GM12892 (cell line): ENCODE results near the gene MYOZ1.

ENCODE experiments used
- DNase-seq: peaks from one replicate; pipeline ENCODE4 v3.0.0; 2011; ENCODE audit not compliant: insufficient read length
- FAIRE-seq: peaks from 2 replicates; lab custom pipeline; 2011; peaks lifted over from hg19 to GRCh38; lab: Jason Lieb, UNC
- POLR2A ChIP-seq: IDR thresholded peaks from 2 replicates; pipeline ENCODE4 v1.6.1; 2011; ENCODE audit warnings: low read depth, low read length, control low read depth
- POLR2AphosphoS5 ChIP-seq: IDR thresholded peaks from 2 replicates; pipeline ENCODE4 v1.6.1; 2011; ENCODE audit warnings: low read depth, low read length, control low read depth
- TAF1 ChIP-seq: IDR thresholded peaks from 2 replicates; pipeline ENCODE4 v1.6.1; 2011; ENCODE audit warnings: low read depth, mild to moderate bottlenecking, control low read depth, low read length, borderline replicate concordance

The MYOZ1 gene

DNA sequence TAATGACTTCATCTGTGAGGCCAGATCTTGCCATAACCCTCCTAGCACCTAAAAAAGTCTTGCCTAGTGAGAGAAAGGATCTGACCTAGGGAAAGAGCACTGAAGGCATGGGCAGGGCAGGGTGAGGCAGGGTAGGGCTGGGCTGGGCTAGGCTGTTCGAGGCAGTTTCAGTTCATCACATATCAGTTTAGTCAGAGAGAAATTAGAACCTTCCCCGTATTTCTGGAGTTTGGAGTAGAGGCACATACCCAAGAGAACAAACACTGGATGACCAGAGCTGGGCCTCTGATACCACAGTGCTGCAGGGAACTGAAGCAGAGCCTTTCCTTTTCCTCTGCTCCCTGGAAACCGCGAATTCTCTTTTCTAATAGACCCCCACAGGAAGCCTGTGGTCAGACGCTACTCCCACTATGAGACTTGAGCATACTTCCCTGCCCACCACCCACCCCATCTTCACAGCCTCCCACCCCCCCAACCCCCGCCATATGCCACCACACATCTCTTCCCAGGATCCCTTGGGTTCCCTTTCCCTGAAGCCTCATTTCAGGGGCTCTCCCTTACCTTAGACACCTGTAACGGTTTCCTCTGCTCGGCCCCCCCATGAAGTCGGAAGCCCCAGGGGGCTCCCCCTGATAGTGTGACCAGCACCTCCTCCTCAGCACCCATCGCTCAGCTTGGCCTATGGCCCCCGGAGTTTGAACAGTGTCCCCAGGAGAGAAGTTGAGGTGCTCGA, 14.1 kb upstream of the MYOZ1 start:
- no peak for DNase-seq
- TF ChIP-seq TAF1 = no peak
- no peak for TF ChIP-seq POLR2A
- TF ChIP-seq POLR2AphosphoS5 = no peak
- no peak for FAIRE-seq

DNA sequence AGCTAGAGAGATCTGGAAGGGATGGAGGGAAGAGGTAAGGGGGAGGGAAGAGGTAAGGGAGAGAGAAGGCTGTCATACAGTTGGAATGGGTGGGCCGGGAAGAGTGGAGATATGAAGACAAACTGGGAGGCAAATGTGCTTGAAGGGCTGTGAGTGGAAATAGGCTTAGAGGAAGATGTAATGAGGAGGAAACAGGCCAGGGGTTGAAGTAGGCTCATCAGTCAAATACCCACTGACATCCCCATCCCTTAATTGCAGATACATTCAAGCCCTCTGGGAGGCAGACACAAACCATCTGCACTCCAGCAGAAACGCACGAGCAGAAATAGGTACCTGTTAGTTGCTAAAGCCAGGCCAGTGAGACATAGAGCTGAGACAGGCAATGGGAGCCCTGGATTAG, 12.4 kb upstream of the MYOZ1 start:
- FAIRE-seq (no peak), DNase-seq (no peak)
- TF ChIP-seq POLR2AphosphoS5 (no peak), POLR2A (no peak), TAF1 (no peak)

DNA sequence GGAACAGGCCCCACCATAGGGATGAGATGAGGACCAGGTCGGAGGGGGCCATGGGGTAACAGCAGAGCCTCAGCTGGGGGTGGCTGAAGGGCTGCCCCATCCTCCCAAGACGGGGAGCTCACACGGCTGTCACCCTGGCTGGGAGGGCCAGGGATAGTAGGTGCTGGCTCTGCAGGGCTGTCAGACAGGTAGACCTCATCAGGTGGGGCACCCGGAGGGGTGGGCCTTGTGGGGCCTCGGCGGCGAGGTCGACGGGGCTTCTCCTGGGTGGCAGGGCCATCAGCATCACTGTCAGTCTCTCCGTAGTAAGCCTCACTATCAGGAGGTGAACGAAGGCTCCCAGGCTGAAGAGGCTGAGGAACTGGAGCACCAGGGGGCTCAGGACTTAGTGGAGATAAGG, 11.9 kb upstream of the MYOZ1 start:
- no peak for FAIRE-seq
- DNase-seq = no peak
- TF ChIP-seq POLR2A (no peak), TAF1 (no peak)

DNA sequence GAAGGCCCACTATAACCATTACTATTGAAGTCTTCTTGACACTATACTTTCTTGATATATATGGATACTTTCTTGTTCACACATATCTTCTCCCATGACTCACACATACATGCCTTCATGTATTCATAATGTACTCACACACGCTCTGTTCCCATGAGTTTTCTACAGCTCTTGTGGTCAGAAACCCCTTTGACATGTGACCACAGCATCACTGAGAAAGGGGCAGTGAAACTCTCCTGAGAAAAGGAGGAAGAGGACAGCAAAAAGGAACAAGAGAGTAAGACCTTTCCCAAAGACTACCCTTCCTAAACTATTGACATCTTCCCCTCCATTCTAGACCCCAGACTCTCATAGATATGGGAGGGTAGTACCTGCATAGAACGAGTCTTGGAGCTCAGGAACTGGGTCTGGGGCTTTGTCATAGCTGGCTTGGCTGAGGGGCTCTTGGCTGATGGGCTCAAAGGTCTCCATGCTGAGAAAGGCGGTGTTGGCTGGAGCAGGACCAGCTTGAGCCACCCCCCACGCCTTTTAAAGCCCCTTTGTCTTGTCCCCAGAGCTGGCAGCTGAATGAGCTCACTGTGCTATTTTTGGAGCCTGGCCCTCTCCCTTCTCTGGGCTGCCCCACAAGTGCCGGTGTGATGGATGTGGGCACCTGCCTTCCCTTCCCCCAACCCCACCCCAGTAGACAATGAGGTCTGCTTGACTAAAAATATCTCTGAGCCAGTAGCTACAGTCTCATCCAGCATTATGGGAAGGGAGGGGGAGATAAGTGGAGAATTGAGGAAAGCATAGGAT, 9.5 kb upstream of the MYOZ1 start:
- no peak for TF ChIP-seq POLR2A
- no peak for TF ChIP-seq TAF1
- TF ChIP-seq POLR2AphosphoS5 = no peak

DNA sequence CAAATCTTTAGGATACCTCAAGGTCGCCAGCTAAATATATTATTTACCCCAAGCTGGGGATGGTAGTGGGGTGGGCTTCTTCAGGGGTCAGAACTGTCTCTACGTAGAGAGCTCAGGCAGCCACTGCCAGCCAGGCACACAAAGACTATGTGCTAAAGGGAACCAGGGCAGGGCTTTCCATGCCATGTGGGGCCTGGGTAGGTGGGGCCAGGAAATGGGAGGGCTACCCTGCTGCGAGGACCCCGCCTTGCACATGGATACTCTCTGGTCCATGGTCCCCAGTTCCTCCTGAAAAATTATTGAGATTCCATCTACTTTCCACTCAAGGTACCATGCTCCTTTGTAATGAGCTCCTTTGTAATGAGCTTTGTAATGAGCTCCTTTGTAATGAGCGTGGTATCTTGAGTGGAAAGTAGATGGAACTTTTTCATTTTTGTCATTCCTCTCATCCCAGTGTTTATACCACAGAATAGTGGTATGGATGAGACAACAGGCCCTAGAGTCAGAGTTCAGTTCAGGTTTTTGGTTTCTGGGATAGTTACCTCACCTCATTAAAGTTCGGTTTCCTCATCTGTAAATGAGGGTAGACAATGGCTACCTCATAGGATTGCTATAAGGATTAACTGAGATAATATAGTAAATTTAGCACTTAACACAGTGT, 8.7 kb upstream of the MYOZ1 start:
- no peak for TF ChIP-seq POLR2AphosphoS5
- no peak for TF ChIP-seq TAF1
- TF ChIP-seq POLR2A = no peak
- DNase-seq = no peak
- no peak for FAIRE-seq

More for the DNA sequence above, 9.5 kb upstream of the MYOZ1 start:
- FAIRE-seq (peak; percentile 9), DNase-seq (no peak)

DNA sequence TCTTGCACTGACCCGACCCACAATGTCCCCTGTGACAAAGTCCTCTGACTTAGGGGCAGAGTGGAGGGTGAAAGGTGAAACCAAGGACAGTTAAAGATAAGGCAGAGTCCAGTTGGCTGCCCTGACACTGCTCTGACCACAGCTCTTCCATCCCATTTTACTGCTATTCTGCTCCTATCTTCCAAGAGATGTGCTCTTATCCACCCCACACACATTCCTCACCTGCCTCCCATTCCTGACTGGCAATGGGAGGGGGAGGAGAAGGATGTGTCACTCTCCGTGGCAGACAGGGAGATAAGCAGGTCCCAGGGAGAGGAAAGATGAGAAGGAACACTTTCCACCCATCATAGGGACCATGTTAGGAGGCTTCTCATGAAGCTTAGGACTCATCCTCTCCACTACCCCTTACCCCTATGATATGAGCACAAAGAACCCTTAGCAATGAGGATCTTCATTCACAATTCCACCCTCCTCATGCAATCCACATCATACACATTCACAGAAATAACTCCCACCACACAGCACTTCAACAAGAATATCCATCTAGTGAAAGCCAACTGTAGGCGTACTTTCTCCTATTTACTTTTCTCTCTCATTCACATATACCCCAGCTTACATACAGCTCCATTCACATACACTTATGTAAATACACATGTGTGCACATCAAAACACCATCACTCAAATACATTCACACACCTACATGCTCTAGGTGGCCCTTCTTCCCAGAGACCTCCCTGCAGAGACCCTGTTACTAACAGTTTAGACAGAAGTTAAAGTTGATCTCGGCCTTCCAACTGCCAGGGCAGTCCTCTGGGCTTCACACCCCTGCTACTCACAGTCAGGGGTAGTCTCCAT, 7.9 kb upstream of the MYOZ1 start:
- TF ChIP-seq TAF1 (no peak), POLR2AphosphoS5 (no peak), POLR2A (no peak)
- DNase-seq (no peak), FAIRE-seq (no peak)

DNA sequence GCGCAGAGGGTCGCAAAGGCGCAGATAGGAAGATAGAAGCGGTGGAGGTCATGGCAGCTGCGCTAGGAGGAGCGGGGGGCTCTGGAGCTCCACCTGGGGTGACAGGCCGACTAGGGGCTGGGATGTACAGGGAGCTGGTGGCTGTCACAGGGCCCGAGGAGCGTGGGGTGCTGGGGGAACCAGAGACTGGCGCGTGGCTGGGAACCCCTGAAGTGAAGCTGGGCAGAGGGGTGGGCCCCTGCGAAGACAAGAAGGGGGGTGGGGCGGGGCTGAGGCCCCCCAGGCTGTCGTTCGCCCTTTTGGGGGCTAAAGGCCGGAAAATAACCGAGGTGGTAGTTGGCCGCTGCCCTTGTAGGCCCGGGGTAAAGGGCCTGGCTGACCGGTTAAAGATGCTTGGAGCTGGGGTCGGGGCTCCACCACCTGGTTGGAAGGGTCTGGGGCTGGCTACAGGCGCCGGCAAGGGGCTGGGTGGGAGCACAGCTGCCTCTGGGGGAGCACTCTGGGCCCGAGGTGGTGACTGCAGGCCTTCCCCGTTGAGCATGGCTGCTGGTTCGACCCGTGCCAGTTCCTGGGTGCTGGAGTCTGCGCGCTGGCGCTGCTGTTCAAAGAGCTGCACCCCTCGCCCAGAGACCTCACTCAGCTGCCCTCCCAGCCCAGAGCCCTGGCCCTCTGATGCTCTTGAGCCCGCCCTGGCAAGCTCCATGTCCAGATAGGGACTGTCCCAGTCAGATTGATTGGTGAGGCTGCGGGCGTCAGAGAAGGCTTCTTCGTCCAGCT, 6.8 kb upstream of the MYOZ1 start:
- DNase-seq = no peak
- TF ChIP-seq POLR2AphosphoS5 = no peak
- no peak for TF ChIP-seq TAF1
- TF ChIP-seq POLR2A = no peak

DNA sequence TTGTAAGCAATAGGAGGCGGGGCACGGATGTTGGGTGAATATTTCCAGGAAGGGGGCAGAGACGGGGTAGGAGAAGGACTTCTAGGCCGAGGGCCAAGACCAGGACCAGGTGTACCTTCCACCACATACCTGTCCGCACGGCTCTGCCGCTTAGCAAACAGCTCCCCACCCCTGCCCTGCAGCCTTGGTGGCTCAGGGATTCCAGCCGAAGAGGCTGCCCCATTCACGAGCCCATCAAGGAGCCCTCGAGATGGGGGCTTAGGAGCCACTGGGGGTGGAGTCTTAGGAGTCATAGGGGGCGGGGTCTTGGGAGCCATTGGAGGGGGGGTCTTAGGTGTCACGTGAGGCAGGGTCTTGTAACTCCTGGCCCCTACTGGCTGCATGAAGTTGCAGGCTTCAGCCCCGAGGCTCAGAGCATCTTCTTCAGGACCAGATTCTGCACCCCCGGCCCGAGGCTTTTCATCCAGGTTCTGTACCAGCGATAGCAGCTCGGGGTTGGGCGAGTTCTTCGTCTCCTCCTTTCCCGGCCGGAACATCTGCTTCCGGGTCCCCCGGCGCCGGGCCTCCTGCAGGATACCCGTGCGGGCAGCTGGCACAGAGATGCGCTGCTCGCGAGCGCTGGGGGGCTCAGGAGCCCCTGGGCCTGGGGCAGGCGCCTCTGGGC, 6.1 kb upstream of the MYOZ1 start:
- no peak for DNase-seq
- TF ChIP-seq POLR2AphosphoS5 (no peak), POLR2A (no peak), TAF1 (no peak)
- no peak for FAIRE-seq

More for the DNA sequence above, 6.8 kb upstream of the MYOZ1 start:
- FAIRE-seq = no peak

DNA sequence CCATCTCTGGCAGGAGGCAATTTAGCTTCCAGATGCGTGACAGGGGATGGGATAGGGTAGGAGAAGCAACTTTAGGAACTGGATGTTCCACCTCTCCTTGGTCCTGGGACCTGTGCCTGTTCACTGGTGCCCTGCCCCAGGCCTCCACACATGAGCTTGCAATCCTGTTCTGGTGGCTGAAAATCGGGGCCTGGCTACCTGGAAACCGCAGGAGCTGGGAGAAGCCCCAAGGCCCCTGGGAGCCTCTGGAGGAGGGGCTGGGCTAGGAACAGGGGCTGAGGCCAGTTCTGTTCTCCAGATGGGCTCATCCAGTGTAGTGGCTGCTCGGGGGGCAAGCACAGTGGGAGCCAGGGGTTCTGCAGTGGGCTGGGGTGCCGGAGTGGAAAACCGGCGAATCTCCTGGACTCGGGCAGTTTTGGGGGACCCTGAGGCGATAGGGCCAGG, 5.3 kb upstream of the MYOZ1 start:
- FAIRE-seq = no peak

DNA sequence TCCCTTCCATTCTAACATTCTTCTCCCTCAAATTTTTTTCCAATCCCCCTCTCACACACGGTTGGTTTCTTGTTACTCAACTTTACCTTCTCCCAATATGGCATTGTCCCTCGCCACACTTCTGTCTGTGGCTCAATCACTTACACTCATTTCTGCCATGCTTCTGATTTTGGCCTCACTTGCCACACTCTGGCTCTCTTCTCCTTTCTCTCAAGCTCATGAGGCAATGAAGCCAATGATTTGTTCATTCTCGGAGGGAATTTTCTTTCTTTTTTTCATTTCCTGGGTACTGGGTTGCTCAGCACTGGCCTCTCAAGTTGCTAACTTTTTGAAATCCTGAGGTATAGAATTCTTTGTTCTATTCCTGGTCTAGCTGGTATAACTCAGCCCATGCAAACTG, 4.0 kb upstream of the MYOZ1 start:
- TF ChIP-seq POLR2AphosphoS5 (no peak), TAF1 (no peak), POLR2A (no peak)
- DNase-seq (no peak), FAIRE-seq (peak; percentile 40)

More for the DNA sequence above, 5.3 kb upstream of the MYOZ1 start:
- TF ChIP-seq TAF1 (no peak), POLR2AphosphoS5 (no peak), POLR2A (no peak)
- no peak for DNase-seq
